Measurements from ENCODE around the gene CHCHD6.

DNA sequence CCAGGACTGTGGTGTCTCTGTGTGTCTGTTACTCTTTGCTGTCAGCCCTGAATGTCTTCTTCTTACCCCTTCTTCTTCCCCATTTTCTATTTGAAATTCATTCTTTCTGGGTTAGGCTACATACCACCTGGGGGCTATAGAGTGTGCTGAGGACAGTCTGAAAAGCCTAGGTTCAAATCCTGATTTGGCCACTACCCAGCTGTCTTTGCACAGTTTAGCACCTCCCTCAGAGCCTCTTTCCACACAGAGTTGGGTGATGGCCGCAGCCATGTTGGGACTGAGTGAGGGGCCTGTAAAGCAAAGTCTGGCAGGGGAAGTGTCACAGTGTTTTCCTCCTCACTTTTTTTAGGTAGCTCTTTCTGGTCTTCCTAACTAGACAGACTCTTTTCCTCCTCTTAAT lies 113.7 kb downstream of the CHCHD6 start:
- TF ChIP-seq, protein P1, sequence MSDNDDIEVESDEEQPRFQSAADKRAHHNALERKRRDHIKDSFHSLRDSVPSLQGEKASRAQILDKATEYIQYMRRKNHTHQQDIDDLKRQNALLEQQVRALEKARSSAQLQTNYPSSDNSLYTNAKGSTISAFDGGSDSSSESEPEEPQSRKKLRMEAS (IDR thresholded peaks at IDR 0.05; ENCODE audit: insufficient read depth, insufficient read length), result no peak
- TF ChIP-seq, protein P2, sequence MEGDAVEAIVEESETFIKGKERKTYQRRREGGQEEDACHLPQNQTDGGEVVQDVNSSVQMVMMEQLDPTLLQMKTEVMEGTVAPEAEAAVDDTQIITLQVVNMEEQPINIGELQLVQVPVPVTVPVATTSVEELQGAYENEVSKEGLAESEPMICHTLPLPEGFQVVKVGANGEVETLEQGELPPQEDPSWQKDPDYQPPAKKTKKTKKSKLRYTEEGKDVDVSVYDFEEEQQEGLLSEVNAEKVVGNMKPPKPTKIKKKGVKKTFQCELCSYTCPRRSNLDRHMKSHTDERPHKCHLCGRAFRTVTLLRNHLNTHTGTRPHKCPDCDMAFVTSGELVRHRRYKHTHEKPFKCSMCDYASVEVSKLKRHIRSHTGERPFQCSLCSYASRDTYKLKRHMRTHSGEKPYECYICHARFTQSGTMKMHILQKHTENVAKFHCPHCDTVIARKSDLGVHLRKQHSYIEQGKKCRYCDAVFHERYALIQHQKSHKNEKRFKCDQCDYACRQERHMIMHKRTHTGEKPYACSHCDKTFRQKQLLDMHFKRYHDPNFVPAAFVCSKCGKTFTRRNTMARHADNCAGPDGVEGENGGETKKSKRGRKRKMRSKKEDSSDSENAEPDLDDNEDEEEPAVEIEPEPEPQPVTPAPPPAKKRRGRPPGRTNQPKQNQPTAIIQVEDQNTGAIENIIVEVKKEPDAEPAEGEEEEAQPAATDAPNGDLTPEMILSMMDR (IDR thresholded peaks at IDR 0.05; ENCODE audit: extremely low read depth in 1 of 2, insufficient read depth in 1 of 2, low read depth in 1 of 2, low read length in 2 of 2), result no peak
- TF ChIP-seq POLR2A (IDR thresholded peaks at IDR 0.05; ENCODE audit: low read depth, low read length), result no peak
- no peak for TF ChIP-seq FOS (IDR thresholded peaks at IDR 0.05; ENCODE audit: borderline replicate concordance, insufficient read depth, low read length)
- TF ChIP-seq EZH2 (IDR thresholded peaks at IDR 0.05; ENCODE audit: borderline replicate concordance, low read depth, low read length, severe bottlenecking), result no peak
- no peak for TF ChIP-seq POLR2AphosphoS5 (IDR thresholded peaks at IDR 0.05; ENCODE audit: insufficient read depth, low read depth, low read length)
- no peak for TF ChIP-seq MYC (IDR thresholded peaks at IDR 0.05; ENCODE audit: low read depth, low read length)
- no peak for TF ChIP-seq GATA2 (IDR thresholded peaks at IDR 0.05; ENCODE audit: insufficient read depth, insufficient read length, low read depth, low read length)
- no peak for TF ChIP-seq JUN (IDR thresholded peaks at IDR 0.05; ENCODE audit: borderline replicate concordance, insufficient read depth, insufficient read length, low read depth)

Measured in endothelial cell of umbilical vein (primary cell).